HepG2 (cell line): Measurements from ENCODE around the gene ERMARD. TPM values are rescaled to one million over a fixed set of nuclear protein-coding genes. Genes with fewer than 3 reads are reported as not detected.

ENCODE experiments used
- ATF7-NPFF ChIP-seq: sonication (generic); formaldehyde crosslinking; IDR thresholded peaks from 2 replicates; pipeline ENCODE4 v1.8.1; 2023; ENCODE audit warnings: mild to moderate bottlenecking, low read depth, missing genetic modification reagents, moderate library complexity
- CEBPB ChIP-seq: IDR thresholded peaks from 2 replicates; pipeline ENCODE4 v1.6.1; 2011; ENCODE audit warnings: low read depth, low read length, improper control_type of control experiment, borderline replicate concordance
- GABPB1 ChIP-seq: IDR thresholded peaks from 2 replicates; pipeline ENCODE4 v1.6.1; 2016; ENCODE audit warnings: mild to moderate bottlenecking, missing genetic modification reagents, moderate library complexity, missing compliant biosample characterization
- HMG20A ChIP-seq: IDR thresholded peaks from 2 replicates; pipeline ENCODE4 v1.6.1; 2016; ENCODE audit warnings: borderline replicate concordance
- IRF2 ChIP-seq: IDR thresholded peaks from 2 replicates; pipeline ENCODE4 v1.6.1; 2018; ENCODE audit warnings: missing genetic modification reagents, missing compliant biosample characterization
- KLF12 ChIP-seq: sonication (generic); formaldehyde crosslinking; IDR thresholded peaks from 2 replicates; pipeline ENCODE4 v1.4.0; 2020; ENCODE audit warnings: missing genetic modification reagents, borderline replicate concordance
- KMT2B ChIP-seq: IDR thresholded peaks from 2 replicates; pipeline ENCODE4 v1.6.1; 2016; ENCODE audit warnings: missing genetic modification reagents, missing compliant biosample characterization
- NR2F2 ChIP-seq: IDR thresholded peaks from 2 replicates; pipeline ENCODE4 v1.6.1; 2012; ENCODE audit warnings: low read depth, inconsistent platforms, borderline replicate concordance
- PHF8 ChIP-seq: sonication (generic); formaldehyde crosslinking; IDR thresholded peaks from 2 replicates; pipeline ENCODE4 v1.5.0; 2020; ENCODE audit warnings: missing genetic modification reagents
- PRPF4 ChIP-seq: fragments of 200-400 bp; formaldehyde crosslinking; IDR thresholded peaks from 2 replicates; pipeline ENCODE4 v1.6.1; 2016; ENCODE audit warnings: low read length, low read depth; ENCODE audit not compliant: poor library complexity, severe bottlenecking
- PTBP1 ChIP-seq: fragments of 200-400 bp; formaldehyde crosslinking; IDR thresholded peaks from 2 replicates; pipeline ENCODE4 v1.6.1; 2018; ENCODE audit warnings: low read length, low read depth; ENCODE audit not compliant: poor library complexity, severe bottlenecking
- RARG ChIP-seq: sonication (generic); formaldehyde crosslinking; IDR thresholded peaks from 2 replicates; pipeline ENCODE4 v1.4.0; 2020; ENCODE audit warnings: low read depth, mild to moderate bottlenecking, missing genetic modification reagents
- SMARCE1 ChIP-seq: fragments of 450-650 bp; IDR thresholded peaks from 2 replicates; pipeline ENCODE4 v1.6.1; 2017; ENCODE audit warnings: borderline replicate concordance
- ZFP82 ChIP-seq: sonication (generic); formaldehyde crosslinking; IDR thresholded peaks from 2 replicates; pipeline ENCODE4 v1.5.1; 2020; ENCODE audit warnings: mild to moderate bottlenecking, missing genetic modification reagents, borderline replicate concordance
- ZNF101 ChIP-seq: sonication (generic); formaldehyde crosslinking; IDR thresholded peaks from 2 replicates; pipeline ENCODE4 v1.4.0; 2020; ENCODE audit warnings: mild to moderate bottlenecking, low read depth, missing genetic modification reagents, borderline replicate concordance
- ZNF354B ChIP-seq: sonication (generic); formaldehyde crosslinking; IDR thresholded peaks from 2 replicates; pipeline ENCODE4 v1.8.0; 2022; ENCODE audit warnings: mild to moderate bottlenecking, missing genetic modification reagents
- ZNF543 ChIP-seq: sonication (generic); formaldehyde crosslinking; IDR thresholded peaks from 2 replicates; pipeline ENCODE4 v1.4.0; 2020; ENCODE audit warnings: mild to moderate bottlenecking, missing genetic modification reagents
- ZNF644 ChIP-seq: IDR thresholded peaks from 2 replicates; pipeline ENCODE4 v1.6.1; 2016; ENCODE audit warnings: low read depth
- ZNF660 ChIP-seq: sonication (generic); formaldehyde crosslinking; IDR thresholded peaks from 2 replicates; pipeline ENCODE4 v1.5.1; 2020; ENCODE audit warnings: mild to moderate bottlenecking, low read depth, missing genetic modification reagents, borderline replicate concordance
- ZNF687 ChIP-seq: sonication (generic); formaldehyde crosslinking; IDR thresholded peaks from 2 replicates; pipeline ENCODE4 v1.5.1; 2020; ENCODE audit warnings: mild to moderate bottlenecking, missing genetic modification reagents, moderate library complexity
- ZNF761 ChIP-seq: sonication (generic); formaldehyde crosslinking; conservative IDR thresholded peaks from 2 replicates; pipeline ENCODE4 v1.4.0; 2020; ENCODE audit warnings: mild to moderate bottlenecking, missing genetic modification reagents
- ZNF839 ChIP-seq: sonication (generic); formaldehyde crosslinking; IDR thresholded peaks from 2 replicates; pipeline ENCODE4 v1.4.0; 2020; ENCODE audit warnings: missing genetic modification reagents, mild to moderate bottlenecking, borderline replicate concordance
- polyA plus RNA-seq, 8 experiments: library from polyadenylated mRNA; depleted of rRNA in 3 of 8; stranded (reverse) in 7 of 8; unstranded in 1 of 8; fragments of >200 nt; fragmentation: Illumina TruSeq in 4 of 8; extraction: Trizol in 4 of 8; gene quantifications; 2 replicates each; pipeline versions ENCODE4 v1.2.1 to v1.2.3, GENCODE V29; 2011 to 2016; ENCODE audit warnings: low read depth in 4 of 8, missing spikeins in 1 of 8, mixed read lengths in 1 of 8; ENCODE audit not compliant: insufficient read depth in 1 of 8
- total RNA-seq, 5 experiments: library from RNA; depleted of rRNA; stranded (reverse); fragments of >200 nt; fragmentation: Illumina TruSeq; extraction: Trizol; gene quantifications; 2 replicates each; pipeline ENCODE4 v1.2.3, GENCODE V29; 2016; ENCODE audit warnings: low read depth in 1 of 5
- TF ChIP-seq, protein P1 (sequence below): sonication (generic); formaldehyde crosslinking; IDR thresholded peaks from 2 replicates; pipeline ENCODE4 v1.4.0; 2020; ENCODE audit warnings: missing genetic modification reagents, borderline replicate concordance

ERMARD gene
- total and polyA plus RNA-seq, 2 of the 13 experiments (the other 11 are each of a cell fraction or from before 2014, with no cell fraction given) = 8.8 to 10.7 TPM

GRCh38 chr6:169725125-169726048 is 26.0 kb upstream of the ERMARD start (continued):
- TF ChIP-seq, protein P1, sequence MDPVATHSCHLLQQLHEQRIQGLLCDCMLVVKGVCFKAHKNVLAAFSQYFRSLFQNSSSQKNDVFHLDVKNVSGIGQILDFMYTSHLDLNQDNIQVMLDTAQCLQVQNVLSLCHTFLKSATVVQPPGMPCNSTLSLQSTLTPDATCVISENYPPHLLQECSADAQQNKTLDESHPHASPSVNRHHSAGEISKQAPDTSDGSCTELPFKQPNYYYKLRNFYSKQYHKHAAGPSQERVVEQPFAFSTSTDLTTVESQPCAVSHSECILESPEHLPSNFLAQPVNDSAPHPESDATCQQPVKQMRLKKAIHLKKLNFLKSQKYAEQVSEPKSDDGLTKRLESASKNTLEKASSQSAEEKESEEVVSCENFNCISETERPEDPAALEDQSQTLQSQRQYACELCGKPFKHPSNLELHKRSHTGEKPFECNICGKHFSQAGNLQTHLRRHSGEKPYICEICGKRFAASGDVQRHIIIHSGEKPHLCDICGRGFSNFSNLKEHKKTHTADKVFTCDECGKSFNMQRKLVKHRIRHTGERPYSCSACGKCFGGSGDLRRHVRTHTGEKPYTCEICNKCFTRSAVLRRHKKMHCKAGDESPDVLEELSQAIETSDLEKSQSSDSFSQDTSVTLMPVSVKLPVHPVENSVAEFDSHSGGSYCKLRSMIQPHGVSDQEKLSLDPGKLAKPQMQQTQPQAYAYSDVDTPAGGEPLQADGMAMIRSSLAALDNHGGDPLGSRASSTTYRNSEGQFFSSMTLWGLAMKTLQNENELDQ = no peak
- TF ChIP-seq GABPB1 (CRISPR knock-in tag) = peak; percentile 32; the same call in 1 of the 2 replicates
- TF ChIP-seq CEBPB = peak; percentile 87
- no peak for TF ChIP-seq KMT2B
- no peak for TF ChIP-seq ZNF839
- TF ChIP-seq ZNF687 (CRISPR knock-in tag) = peak; percentile 91
- TF ChIP-seq SMARCE1 = no peak
- TF ChIP-seq PHF8 (CRISPR knock-in tag) = peak; percentile 41; the same call in 1 of the 2 replicates
- no peak for TF ChIP-seq ZNF101 (CRISPR knock-in tag)
- 0 out of 2 replicates have a peak, but pooled peaks have one; percentile 59 for TF ChIP-seq ZFP82 (CRISPR knock-in tag)
- peak; percentile 86 for TF ChIP-seq NR2F2
- peak; percentile 70; the same call in 1 of the 2 replicates for TF ChIP-seq IRF2 (CRISPR knock-in tag)
- no peak for TF ChIP-seq KLF12
- TF ChIP-seq RARG (CRISPR knock-in tag) = no peak
- TF ChIP-seq ZNF543 = 0 out of 2 replicates have a peak, but pooled peaks have one; percentile 36
- TF ChIP-seq ATF7-NPFF (CRISPR knock-in tag) = 0 out of 2 replicates have a peak, but pooled peaks have one; percentile 69
- 0 out of 2 replicates have a peak, but pooled peaks have one; percentile 30 for TF ChIP-seq ZNF761 (CRISPR knock-in tag)
- no peak for TF ChIP-seq PTBP1
- TF ChIP-seq HMG20A (CRISPR knock-in tag) = peak; percentile 85
- peak; percentile 82 for TF ChIP-seq ZNF644 (CRISPR knock-in tag)
- no peak for TF ChIP-seq PRPF4
- TF ChIP-seq ZNF660 (CRISPR knock-in tag) = no peak
- TF ChIP-seq ZNF354B = no peak
